HUDEP-2 (cell line): ENCODE measurements around the gene ISOC2.
"Not testable (repeated sequence)": the region's sequence is repeated elsewhere in the genome, so short reads cannot be mapped to it uniquely, and the experiment has no call there.

Experiments used
- DNase-seq, 76 experiments: peaks; one replicate each; lab custom pipeline; 2025; ENCODE audit not compliant: unreplicated experiment in 76 of 76; lab: John Stamatoyannopoulos, UW

ISOC2 gene

DNA sequence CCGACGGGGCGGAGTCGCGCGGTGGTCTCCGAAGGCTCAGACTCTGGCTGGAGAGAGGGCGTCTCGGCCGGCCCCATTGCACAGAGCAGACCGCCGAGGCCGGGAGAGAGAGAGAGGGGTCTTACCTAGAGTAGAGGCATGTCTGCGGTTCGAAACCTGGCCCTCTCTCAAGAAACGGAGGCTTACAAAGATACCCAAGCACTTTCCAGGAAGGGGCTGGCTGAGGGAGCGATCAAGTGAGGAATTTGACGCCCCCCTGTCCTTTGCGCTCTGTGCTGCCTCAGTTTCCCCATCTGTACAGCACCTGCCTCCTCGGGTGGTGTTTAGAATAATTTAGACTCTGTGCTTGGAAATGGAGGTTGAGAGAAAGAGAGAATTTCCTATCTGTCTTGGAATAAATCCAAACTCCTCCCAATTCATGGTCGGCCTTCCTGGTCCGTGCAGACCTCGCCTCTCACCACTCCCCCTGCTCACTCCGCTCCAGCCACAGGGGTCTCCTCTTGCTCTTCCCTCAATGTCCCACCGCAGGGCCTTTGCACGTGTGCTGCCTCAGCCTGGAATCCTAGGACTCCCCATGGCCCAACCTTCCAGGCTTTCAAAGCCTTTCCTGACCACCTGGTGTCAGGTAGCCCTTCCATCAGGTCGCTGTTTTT, 658 bp upstream of the ISOC2 start:
- DNase-seq = peak in 54 of 76 experiments; percentile 25 to 97 (median 60)

DNA sequence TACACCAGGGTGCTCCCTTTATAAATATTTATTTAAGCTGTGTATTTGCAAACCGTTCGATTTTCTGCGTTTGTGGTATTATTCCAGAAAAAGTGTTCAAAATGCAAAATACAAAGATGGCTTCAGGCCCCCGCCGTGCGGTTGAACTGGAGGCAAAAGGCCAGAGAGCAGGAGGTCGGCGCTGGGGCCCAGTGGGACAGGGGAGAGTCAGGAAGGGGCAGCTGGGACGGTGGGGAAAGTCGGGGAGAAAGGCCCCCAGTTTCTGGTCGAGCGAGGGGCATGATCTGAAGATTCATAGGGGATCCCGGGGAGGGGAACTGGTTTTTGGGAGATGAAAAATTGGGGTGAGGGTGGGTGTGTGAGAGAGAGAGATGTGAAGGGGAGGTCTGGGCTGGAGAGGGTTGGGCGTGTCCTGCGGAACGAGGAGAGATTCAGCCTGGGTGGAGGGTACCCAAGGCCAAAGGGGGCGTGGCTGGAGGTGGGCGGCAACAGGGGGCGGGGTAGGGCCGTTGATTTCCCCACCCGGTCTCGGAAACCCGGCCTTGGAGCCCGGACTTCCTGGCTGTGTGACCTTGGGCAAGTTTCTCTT, 678 bp downstream of the ISOC2 start:
- DNase-seq = peak in 74 of 76 experiments; percentile 53 to 97 (median 90)

DNA sequence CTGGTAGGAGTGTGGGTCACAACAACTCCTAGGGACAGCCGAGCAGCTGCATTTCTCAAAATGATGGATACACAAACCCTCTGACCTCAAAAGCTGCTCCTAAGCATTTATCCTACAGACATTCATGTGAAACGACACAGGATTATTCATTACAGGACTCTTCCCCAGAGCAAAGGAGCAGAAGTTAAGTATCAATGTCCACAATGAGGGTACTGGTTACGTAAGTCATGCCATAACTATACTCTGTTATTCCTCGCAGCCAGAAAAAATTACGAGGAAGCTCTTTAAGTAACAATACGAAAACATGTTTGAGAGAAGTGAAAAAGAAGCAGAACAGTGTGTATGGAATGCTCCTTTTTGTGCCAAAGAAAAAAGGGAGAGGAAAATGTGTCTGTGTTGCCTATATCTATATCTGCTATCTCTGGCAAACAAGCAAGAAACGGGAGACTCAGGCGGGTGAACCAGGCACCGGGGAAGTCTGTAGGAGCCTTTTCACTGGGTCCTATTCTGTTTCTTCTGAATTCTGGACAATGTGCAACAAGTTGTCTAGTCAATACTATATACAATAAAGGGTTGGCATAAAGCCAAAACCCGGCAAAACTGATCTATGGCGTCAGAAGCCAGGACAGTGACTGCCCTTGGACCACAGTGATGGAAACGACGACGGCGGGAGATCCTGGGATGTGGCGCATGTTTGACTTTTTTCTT, 1.3 kb downstream of the ISOC2 start:
- peak in 13 of 76 experiments; percentile 17 to 45 (median 33) for DNase-seq

DNA sequence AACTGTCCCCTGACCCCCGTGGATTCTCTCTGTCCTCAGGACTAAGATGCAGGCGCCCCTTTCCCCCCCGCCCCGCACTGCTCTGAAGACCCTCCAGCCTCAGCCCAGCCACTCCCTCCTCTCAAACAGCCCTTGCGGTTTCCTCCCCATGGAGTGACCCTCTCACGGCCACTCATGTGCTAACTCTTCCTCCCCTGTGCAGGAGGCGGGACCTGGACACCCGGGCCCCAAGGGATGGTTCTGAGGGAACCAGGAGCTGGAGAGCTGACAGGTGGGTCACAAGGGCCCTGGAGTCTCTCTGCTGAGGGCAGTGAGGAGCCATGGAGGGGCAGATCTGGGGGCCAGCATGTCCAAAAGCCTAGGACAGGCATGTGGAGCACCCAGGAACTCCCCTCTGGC, 1.9 kb downstream of the ISOC2 start:
- no peak for DNase-seq

DNA sequence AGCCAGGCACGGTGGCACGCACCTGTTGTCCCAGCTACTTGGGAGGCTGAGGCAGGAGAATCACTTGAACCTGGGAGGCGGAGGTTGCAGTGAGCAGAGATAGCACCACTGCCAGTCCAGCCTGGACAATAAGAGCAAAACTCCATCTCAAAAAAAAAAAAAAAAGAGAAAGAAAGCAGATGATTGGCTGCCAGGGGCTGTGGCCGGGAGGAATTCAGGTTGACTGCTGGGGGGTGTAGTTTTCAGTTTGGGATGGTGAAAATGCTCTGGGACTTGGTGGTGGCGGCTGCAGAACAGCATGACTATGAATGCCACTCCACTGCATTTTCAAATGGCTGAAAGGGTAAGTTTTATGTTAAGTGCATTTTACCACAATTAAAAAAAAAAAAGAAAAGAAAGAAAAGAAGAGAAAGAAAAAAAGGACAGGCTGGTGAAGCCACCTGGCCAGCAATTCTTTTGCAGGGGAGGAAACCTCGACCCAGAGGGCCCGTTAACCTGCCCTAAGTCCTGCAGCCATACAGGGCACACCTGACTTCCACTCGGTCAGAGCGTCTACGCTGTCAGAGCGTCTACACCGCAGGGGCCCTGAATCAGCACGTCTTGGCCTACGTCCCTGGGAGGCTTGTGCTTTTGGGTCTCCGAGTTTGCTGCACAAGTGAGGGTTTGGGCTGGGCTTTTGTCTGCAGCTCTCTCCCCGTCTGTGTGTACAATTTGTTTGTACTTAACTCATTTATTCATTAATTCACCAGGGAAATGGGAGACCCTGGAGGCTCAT, 3.6 kb downstream of the ISOC2 start:
- no peak for DNase-seq

DNA sequence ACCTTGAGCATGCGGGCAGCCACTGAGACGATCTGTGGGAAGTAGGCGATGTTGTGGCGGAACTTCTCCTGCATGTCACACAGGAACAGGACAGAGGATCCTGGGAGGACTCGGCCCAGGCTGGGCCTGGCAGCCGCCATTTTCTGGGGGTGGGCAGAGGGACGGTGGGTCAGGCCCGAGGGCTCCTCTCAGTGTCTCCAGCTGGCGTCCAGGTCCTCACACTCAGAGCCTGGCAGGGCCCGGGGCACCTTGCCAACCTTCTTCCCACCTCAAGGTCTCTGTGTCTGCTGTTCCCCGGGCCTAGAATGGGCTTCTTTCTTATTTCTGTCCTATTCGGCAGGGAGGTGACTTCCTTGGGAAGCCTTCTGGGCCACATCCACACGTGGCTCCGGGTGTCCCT, 5.1 kb downstream of the ISOC2 start:
- DNase-seq = no peak

DNA sequence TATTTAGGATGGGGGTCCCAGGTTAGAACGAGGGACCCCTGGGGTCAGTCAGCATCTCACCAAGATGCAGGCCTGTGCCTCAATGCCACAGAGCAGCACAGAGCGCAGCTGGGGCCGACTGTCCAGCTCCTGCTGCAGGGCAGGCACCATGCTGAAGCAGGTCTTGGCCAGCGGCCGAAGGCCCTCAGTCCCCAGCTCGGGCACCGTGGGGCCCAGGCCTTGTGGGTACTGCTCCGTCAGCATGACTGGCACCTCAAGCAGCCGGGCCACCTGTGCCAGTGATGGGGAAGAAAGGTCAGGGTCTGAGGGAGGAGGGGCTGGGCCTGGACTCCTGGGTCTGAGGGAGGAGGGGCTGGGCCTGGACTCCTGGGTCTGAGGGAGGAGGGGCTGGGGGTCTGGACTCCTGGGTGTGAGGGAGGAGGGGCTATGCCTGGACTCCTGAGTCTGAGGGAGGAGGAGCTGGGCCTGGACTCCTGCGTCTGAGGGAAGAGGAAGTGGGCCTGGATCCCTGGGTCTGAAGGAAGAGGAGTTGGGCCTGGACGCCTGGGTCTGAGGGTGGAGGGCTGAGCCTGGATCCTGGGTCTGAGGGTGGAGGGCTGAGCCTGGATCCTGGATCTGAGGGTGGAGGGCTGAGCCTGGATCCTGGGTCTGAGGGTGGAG, 5.7 kb downstream of the ISOC2 start:
- no peak for DNase-seq

DNA sequence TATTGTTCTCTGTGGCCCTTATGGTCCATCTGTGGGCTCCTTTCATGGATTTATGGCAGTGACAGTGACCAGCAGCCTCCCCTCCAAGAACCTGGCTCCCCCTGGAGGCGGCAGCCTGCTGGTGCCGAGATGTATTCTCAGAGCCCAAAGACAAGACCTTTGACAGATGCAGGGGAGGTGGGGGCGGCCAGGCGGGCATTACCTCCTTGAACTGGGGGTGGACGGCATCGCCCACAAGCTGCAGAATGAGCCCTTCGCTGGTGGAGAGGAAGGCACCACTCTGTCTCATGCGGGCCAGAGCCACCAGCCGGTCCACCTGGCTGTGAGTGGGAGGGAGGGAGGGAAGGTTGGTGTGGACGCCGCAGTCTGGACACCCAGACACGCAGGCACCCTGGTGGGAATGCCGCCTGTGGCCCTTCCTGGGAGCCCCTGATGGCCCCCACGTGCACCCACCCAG, 6.6 kb downstream of the ISOC2 start:
- DNase-seq = peak in 57 of 76 experiments; percentile 13 to 76 (median 50)

DNA sequence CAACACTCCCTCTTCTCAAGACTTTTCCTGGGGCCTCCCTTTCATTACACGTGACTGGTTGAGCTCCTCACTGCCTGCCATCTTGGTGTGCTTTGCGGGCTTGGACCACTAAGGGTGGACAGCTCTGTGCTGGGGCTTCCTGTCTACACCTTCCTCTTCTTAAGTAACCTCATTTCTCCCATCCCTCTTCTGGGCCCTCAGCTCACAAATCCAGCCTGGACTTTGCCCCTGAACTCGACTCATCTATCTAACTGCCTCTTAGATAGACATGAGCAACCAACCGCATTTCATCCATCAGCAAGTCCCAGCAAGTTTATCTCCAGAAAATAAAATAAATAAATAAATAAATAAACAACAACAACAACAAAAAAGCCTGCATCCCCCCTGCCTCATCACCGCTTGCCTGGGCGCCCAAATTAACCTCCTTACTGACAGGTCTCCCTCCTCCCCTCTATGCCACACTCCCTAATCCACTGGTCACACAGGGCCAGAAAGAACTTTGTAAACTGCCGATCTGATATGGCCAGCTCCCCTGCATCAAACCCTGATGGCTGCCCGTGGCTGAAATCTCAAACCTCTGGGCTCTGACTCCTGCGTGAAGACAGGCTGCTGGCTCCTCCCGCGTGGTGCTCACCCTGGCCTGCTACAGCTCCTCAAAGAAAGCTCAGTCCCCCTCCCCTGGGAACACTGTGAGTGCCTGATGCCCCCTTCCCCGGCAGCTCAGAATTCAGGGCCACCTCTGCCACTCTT, 7.8 kb downstream of the ISOC2 start:
- DNase-seq = peak in 16 of 76 experiments; percentile 14 to 63 (median 31)

DNA sequence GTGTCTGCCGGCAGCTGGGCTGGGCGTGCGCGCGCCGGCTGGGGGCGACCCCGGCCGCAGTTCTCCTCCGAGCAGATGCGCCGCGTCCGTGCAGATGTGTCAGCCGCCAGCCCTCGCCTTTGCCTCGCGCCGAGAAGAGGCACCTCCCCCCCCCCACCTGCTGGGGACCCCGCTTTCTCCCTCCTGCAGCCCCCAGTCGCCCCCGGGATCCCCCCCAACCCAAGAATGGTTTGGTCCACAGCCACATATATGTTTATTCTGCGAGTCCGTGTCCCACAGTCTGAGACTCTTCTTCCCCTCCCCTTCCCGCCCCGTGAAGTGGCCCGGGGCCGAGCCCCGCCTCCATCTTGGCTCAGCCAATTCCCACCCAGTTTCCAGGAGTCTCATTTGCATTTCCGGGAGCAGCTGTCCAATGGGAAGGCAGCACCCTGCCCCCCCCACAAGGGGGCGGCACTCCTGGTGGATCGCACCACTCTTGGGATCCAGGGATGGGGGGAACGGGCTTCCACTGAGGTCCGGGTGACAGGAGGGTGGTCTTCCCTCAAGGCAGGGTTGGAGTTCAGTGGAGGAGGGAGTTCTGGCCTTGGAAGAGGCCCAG, 8.6 kb downstream of the ISOC2 start:
- DNase-seq = peak in 71 of 76 experiments; percentile 48 to 94 (median 81)

DNA sequence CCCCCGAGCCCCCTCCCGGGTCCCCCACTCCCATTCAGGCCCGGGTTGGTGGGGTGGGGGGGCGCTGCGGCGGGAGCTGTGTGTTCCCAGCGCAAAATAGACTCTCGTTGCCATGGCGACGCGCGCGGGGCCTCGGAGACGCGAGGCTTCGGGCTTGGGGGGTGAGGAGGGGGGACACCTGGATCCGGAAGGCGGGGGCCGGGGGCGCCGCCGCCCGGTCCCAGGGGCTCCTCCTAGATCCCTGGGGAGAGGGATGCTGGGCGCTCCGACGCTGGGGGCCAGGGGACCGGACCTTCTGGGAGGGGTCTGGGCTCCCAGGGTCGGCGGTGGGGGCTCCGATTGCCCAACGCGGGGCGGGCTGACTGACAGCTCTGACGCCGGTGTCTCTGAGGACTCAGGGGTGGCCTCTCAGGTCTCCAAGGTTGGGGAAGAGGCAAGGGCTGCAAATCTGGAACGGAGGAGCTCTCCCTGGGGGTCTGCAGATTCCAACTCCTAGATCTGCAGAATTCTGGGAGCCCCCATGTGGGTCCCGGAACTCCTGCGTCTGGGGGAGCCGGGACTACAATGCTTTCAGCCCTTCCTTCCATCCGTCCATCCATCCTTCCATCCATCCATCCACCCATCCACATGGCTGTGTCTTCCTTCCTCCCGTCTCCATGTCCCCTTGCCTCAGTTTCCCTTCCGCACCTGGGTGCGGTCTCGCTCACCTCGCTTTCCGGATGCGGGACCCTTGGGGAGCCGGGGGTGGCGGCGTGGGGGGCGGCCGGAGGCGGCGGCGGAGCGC, 9.3 kb downstream of the ISOC2 start:
- DNase-seq = peak in 1 of 76 experiments; percentile 26

DNA sequence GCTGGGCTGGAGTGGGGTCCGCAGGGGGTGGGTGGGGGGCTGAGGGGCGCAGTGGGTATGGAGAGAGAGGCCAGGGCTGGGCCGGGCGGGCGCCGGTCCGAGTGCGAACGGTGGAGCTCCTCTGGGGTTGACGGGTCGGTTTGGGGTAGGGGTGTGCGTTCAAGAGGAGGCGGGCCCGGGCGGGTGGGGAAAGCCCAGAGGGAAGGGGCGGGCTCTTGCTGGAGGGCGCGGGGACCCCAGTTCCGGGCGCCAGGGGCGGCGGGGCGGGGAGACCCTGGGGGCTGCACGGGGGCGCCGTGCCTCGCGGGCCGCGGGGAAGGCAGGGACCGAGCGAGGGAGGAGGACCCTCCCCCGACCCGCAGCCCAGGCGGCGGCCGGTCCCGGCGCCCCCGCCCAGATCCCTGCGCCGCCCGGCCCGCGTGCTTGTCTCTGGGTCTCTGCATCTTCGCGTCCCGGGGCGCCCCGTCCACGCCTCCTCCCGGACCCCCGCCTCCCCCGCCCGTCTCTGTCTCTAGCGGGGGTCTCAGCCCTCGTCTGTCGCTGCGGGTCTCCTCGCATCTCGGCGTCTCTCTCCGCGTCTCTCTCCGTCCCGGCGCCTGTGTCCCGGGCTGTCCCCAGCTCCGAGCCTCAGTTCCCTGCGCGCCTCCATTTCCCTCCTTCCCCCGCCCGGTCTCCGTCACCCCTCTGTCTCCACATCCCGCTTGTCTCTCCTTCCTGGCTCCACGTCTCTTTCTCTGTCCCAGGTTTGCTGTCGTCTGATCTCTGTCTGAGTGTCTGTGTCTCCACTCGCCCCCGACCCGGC, 10.1 kb downstream of the ISOC2 start:
- DNase-seq = peak in 1 of 76 experiments; percentile 19

DNA sequence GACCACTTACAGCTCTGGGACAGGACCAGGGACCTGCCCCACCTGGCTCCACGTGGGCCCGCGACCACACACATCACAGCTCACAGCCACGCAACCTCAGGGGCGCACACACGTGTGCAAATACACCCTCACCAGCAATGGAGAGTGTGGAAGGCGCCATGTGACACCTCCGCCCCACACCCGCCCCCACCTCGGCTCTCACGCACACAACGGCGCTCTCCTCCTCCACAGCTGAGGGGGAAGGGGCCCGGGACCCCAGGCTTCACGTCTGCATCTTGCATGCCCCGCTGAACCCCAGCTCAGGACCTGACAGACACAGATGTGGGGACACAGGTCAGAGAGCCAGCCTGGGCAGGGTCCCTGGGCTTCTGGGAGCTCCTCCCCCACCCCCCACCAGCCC, 12.0 kb downstream of the ISOC2 start:
- no peak for DNase-seq

DNA sequence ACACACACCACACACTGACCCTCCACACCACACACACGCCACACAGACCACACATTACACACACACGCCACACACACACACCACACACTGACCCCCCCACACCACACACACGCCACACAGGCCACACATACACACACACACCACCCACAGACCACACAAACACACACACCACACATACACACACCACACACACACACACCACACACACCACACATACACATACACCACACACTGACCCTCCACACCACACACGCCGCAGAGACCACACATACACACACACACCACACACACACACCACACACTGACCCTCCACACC, 13.3 kb downstream of the ISOC2 start:
- not testable (repeated sequence) for DNase-seq

DNA sequence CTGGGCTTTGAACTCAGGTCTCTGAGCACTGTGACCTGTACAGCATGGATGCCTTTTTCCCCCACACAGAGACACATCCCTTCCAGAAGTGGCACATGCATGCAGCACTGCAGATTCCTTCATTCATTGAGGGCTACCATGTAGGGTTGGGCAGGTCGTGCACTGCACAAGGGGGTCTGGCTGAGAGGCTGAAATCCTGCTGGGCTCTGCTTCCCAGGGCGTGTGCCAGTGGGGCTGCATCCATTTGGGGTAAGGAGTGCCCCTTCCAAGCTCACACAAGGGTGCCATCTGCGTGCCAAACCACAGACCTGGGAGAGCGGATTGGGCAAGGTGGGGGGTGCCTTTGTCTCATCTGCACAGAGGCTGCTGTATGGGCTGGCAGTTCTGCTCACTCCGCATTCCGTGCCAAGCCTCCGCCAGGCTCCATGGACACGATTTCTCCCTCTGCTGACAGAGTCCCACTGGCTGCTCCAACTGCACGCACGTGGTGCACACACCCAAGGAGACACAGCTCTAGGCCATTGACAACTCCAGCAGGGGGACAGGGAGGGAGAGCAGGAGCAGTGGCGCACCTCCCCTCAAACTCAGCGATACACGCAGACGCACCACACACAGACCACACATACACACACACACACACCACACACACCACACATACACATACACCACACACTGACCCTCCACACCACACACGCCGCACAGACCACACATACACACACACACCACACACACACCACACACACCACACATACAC, 13.8 kb downstream of the ISOC2 start:
- DNase-seq = peak in 64 of 76 experiments; percentile 22 to 83 (median 62)

DNA sequence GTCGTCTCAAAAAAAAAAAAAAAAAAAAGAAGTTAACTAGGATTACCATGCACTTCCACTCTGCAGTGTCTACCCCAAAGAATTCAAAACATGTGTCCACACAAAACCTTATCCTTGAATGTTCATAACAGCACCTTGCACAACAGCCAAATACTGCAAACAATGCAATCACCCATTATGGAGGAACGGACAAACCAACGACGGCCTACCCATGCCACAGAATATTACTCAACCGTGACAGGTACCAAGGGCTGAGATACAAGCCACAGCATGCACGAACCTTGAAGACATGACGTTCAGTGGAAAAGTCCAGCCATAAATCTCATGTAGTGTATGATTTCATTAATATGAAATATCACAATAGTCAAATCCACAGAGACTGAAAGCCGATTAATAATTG, 15.4 kb downstream of the ISOC2 start:
- no peak for DNase-seq

DNA sequence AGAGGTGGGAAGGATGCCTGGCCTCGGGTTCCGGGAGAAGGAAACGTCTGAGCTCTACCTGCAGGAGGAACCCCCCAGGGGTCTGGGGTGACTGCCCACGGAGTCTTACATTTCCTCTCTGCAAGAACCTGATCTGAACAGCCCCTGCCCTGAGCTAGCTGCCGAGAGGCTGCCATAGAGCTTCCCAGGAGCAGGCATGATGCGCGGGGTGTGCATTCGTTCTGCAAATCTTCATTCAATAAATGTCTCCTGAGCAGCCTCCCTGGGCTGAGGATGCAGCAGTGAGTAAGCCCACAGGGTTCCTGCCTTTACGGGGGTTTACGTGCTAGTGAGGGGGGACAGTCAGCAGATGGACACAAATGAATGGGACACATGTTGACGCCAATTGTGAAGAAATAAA, 16.8 kb downstream of the ISOC2 start:
- no peak for DNase-seq
